ENCODE data around the gene RBBP5. TPM values are rescaled to one million over a fixed set of nuclear protein-coding genes. Genes with fewer than 3 reads are reported as not detected.

Gene RBBP5
- polyA plus RNA-seq, 1 donor from 2014 or later = 24.2 TPM

- H3K4me3 ChIP-seq (ENCODE audit: low read length) = no peak overlapping the region
- H3F3A ChIP-seq (ENCODE audit: insufficient read depth, low read length, poor library complexity, severe bottlenecking) = no peaks in the 10 kb centered on the region
- no peaks in the 10 kb centered on the region for H3K36me3 ChIP-seq (ENCODE audit: insufficient read depth, low read length)
- H3K9ac ChIP-seq (ENCODE audit: low read length) = no peak overlapping the region
- H3K27me3 ChIP-seq (ENCODE audit: insufficient read depth, low read depth, low read length) = no peaks in the 10 kb centered on the region
- no peak overlapping the region for H3K27ac ChIP-seq (ENCODE audit: low read length)
- no peaks in the 10 kb centered on the region for H3K9me3 ChIP-seq (ENCODE audit: low read length)
- H3K9me2 ChIP-seq (ENCODE audit: insufficient read depth, low read length) = no peaks in the 10 kb centered on the region
- TF ChIP-seq CTCF (IDR thresholded peaks at IDR 0.05; ENCODE audit: poor library complexity, severe bottlenecking) = no peak
- TF ChIP-seq MXI1 (conservative IDR thresholded peaks at IDR 0.05; ENCODE audit: poor library complexity, severe bottlenecking) = no peak
- TF ChIP-seq SMC3 (conservative IDR thresholded peaks at IDR 0.05; ENCODE audit: poor library complexity) = no peak
- no peak for TF ChIP-seq EZH2 (IDR thresholded peaks at IDR 0.05; ENCODE audit: borderline replicate concordance, insufficient read depth, low read length, poor library complexity, severe bottlenecking)
- no peak for TF ChIP-seq REST (IDR thresholded peaks at IDR 0.05; ENCODE audit: borderline replicate concordance)
- no peak for TF ChIP-seq RAD21 (conservative IDR thresholded peaks at IDR 0.05)
- no peak for TF ChIP-seq TAF1 (IDR thresholded peaks at IDR 0.05; ENCODE audit: low read depth)
- TF ChIP-seq EP300 (conservative IDR thresholded peaks at IDR 0.05; ENCODE audit: poor library complexity, severe bottlenecking) = no peak
- no peak for TF ChIP-seq POLR2AphosphoS5 (IDR thresholded peaks at IDR 0.05)
- no peaks in the 10 kb centered on the region for H3K79me2 ChIP-seq (replicated peaks; ENCODE audit: insufficient read depth, low read length)
- H3K4me2 ChIP-seq (ENCODE audit: low read length) = no peak overlapping the region
- H2AFZ ChIP-seq (ENCODE audit: low read depth, low read length) = no peak overlapping the region
- H4K20me1 ChIP-seq (ENCODE audit: insufficient read depth) = no peaks in the 10 kb centered on the region
Measured at GRCh38 chr1:205037539-205037938, 84.2 kb downstream of the RBBP5 start.

Other genes starting within 250 kb of the RBBP5 start
- gene CNTN2, start 78.8 kb downstream of the RBBP5 start, polyA plus RNA-seq = 3.2 and 5.0 TPM in 2 replicates
- 7.7 and 10.1 TPM in 2 replicates for gene TMEM81, start 37.5 kb downstream of the RBBP5 start, polyA plus RNA-seq
- 10.7 and 12.1 TPM in 2 replicates for gene DSTYK, start 89.7 kb upstream of the RBBP5 start, polyA plus RNA-seq
- 32.2 and 34.4 TPM in 2 replicates for gene TMCC2, start 106.0 kb upstream of the RBBP5 start, polyA plus RNA-seq
- gene NUAK2, start 199.8 kb upstream of the RBBP5 start, polyA plus RNA-seq = 1.4 and 2.9 TPM in 2 replicates
- 7.7 and 11.7 TPM in 2 replicates for gene KLHDC8A, start 234.9 kb upstream of the RBBP5 start, polyA plus RNA-seq

Measured in neural cell (in vitro differentiated cells).